Measurements from ENCODE around the gene HPCA. TPM values are rescaled to one million over a fixed set of nuclear protein-coding genes. Genes with fewer than 3 reads are reported as not detected.

Gene HPCA
- polyA plus RNA-seq, 1 donor (not counting 4 experiments of a cell fraction or from before 2014, with no cell fraction given), result not detected

GRCh38 chr1:32933742-32934322, 47.5 kb downstream of the HPCA start:
- Histone ChIP-seq H3K9me1 (ENCODE audit: control insufficient read depth, extremely low read depth, insufficient read depth, low read length) (peaks cover 3% of the 10 kb centered on the region), H3K36me3 (ENCODE audit: control insufficient read depth in 2 of 2, extremely low read depth in 1 of 2, insufficient read depth in 2 of 2, low read length in 2 of 2) (peaks cover 13 to 27% of the 10 kb centered on the region in 2 experiments), H3K9ac (ENCODE audit: control insufficient read depth, extremely low read depth, insufficient read depth, low read length) (no peak overlapping the region), H3K9me3 (ENCODE audit: control insufficient read depth, low read depth, low read length) (no peaks in the 10 kb centered on the region), H3K27ac (ENCODE audit: control insufficient read depth, insufficient read depth, low read length) (peak overlapping the region; percentile 10), H3K79me2 (ENCODE audit: control insufficient read depth, insufficient read depth, low read length) (peaks cover 10% of the 10 kb centered on the region), H2AFZ (ENCODE audit: control insufficient read depth, low read length) (no peak overlapping the region), H3K27me3 (ENCODE audit: control insufficient read depth, extremely low read depth, insufficient read depth, low read length) (no peaks in the 10 kb centered on the region), H4K20me1 (ENCODE audit: control insufficient read depth, extremely low read depth, insufficient read depth, low read length) (no peaks in the 10 kb centered on the region), H3K4me3 (ENCODE audit: control insufficient read depth in 2 of 3, extremely low read depth in 1 of 3, insufficient read depth in 2 of 3, low read depth in 1 of 3, low read length in 3 of 3) (no peak overlapping the region), H3K4me2 (ENCODE audit: control insufficient read depth, extremely low read depth, insufficient read depth, low read depth, low read length) (no peak overlapping the region), H3K4me1 (ENCODE audit: control insufficient read depth, extremely low read depth, insufficient read depth, low read length) (peaks cover 10% of the 10 kb centered on the region)
- dilution Hi-C loops (cut with MboI; ENCODE audit: extremely low pct_ligation_motif_present, low sequenced_read_pairs), result no loop called here
- no peak for TF ChIP-seq CTCF (optimal IDR thresholded peaks at IDR 0.05 in 1 of 3, IDR thresholded peaks at IDR 0.05 in 1 of 3, conservative IDR thresholded peaks at IDR 0.05 in 1 of 3; ENCODE audit: extremely low read depth in 1 of 3, insufficient read depth in 2 of 3, low read length in 3 of 3)
- no peak for TF ChIP-seq EZH2 (IDR thresholded peaks at IDR 0.05; ENCODE audit: low read length)
- FAIRE-seq (peak; percentile 65), DNase-seq (ENCODE audit: low read depth, low spot score) (no peak)

GRCh38 chr1:32934535-32934934, 48.2 kb downstream of the HPCA start:
- no peak for DNase-seq (ENCODE audit: low read depth, low spot score)
- Histone ChIP-seq H3K4me2 (ENCODE audit: control insufficient read depth, extremely low read depth, insufficient read depth, low read depth, low read length) (no peak overlapping the region), H3K4me3 (ENCODE audit: control insufficient read depth in 2 of 3, extremely low read depth in 1 of 3, insufficient read depth in 2 of 3, low read depth in 1 of 3, low read length in 3 of 3) (no peak overlapping the region), H3K27me3 (ENCODE audit: control insufficient read depth, extremely low read depth, insufficient read depth, low read length) (no peaks in the 10 kb centered on the region), H2AFZ (ENCODE audit: control insufficient read depth, low read length) (no peak overlapping the region), H3K36me3 (ENCODE audit: control insufficient read depth in 2 of 2, extremely low read depth in 1 of 2, insufficient read depth in 2 of 2, low read length in 2 of 2) (peaks cover 13 to 27% of the 10 kb centered on the region in 2 experiments), H3K9ac (ENCODE audit: control insufficient read depth, extremely low read depth, insufficient read depth, low read length) (no peak overlapping the region), H3K9me1 (ENCODE audit: control insufficient read depth, extremely low read depth, insufficient read depth, low read length) (peaks cover 3% of the 10 kb centered on the region), H3K4me1 (ENCODE audit: control insufficient read depth, extremely low read depth, insufficient read depth, low read length) (peaks cover 16% of the 10 kb centered on the region), H3K79me2 (ENCODE audit: control insufficient read depth, insufficient read depth, low read length) (peaks cover 11% of the 10 kb centered on the region), H4K20me1 (ENCODE audit: control insufficient read depth, extremely low read depth, insufficient read depth, low read length) (no peaks in the 10 kb centered on the region), H3K9me3 (ENCODE audit: control insufficient read depth, low read depth, low read length) (no peaks in the 10 kb centered on the region), H3K27ac (ENCODE audit: control insufficient read depth, insufficient read depth, low read length) (peak overlapping the region; percentile 8)
- no peak for TF ChIP-seq CTCF (optimal IDR thresholded peaks at IDR 0.05 in 1 of 3, IDR thresholded peaks at IDR 0.05 in 1 of 3, conservative IDR thresholded peaks at IDR 0.05 in 1 of 3; ENCODE audit: extremely low read depth in 1 of 3, insufficient read depth in 2 of 3, low read length in 3 of 3)
- no peak for TF ChIP-seq EZH2 (IDR thresholded peaks at IDR 0.05; ENCODE audit: low read length)
- FAIRE-seq, result no peak
- dilution Hi-C loops (cut with MboI; ENCODE audit: extremely low pct_ligation_motif_present, low sequenced_read_pairs), result no loop called here
